ENCODE results near the gene FAU.
"Not testable (repeated sequence)": the region's sequence is repeated elsewhere in the genome, so short reads cannot be mapped to it uniquely, and the experiment has no call there.

The FAU gene

GRCh38 chr11:65121865-65122696, at the start of gene FAU, which contains the start of gene MRPL49:
Gene FAU (minus strand): TSS chr11:65122134. CDS start chr11:65121813, 321 bp downstream.
Gene MRPL49 (plus strand): TSS chr11:65122321. CDS start chr11:65122347, 26 bp downstream.
- DNase-seq, result peak; percentile 98

- no peak for DNase-seq
These were observed 48.2 kb upstream of the FAU start, which contains the start of gene SPDYC for GRCh38 chr11:65170058-65170534. Gene SPDYC (plus strand): TSS chr11:65170233. CDS start chr11:65171358, 1,125 bp downstream.

GRCh38 chr11:65169164-65169641, 47.3 kb upstream of the FAU start:
- DNase-seq, result no peak

GRCh38 chr11:65167656-65168055, 45.7 kb upstream of the FAU start:
- DNase-seq, result no peak

GRCh38 chr11:65166893-65167292, 45.0 kb upstream of the FAU start:
- no peak for DNase-seq

GRCh38 chr11:65165410-65166317, 43.7 kb upstream of the FAU start:
- DNase-seq, result no peak

- DNase-seq, result no peak
These were observed 41.8 kb upstream of the FAU start for GRCh38 chr11:65163684-65164083.

GRCh38 chr11:65160643-65161042, 38.7 kb upstream of the FAU start:
- no peak for DNase-seq

- no peak for DNase-seq
These were observed 37.1 kb upstream of the FAU start for GRCh38 chr11:65159012-65159411.

GRCh38 chr11:65157336-65157735, 35.4 kb upstream of the FAU start:
- DNase-seq, result no peak

- no peak for DNase-seq
These were observed 35.0 kb upstream of the FAU start for GRCh38 chr11:65156926-65157325.

GRCh38 chr11:65156256-65156655, 34.3 kb upstream of the FAU start:
- no peak for DNase-seq

GRCh38 chr11:65152122-65152521, 30.2 kb upstream of the FAU start:
- no peak for DNase-seq

GRCh38 chr11:65151331-65151899, 29.5 kb upstream of the FAU start:
- DNase-seq, result no peak

GRCh38 chr11:65150509-65151299, 28.8 kb upstream of the FAU start:
- DNase-seq, result no peak

- not testable (repeated sequence) for DNase-seq
These were observed 28.2 kb upstream of the FAU start for GRCh38 chr11:65150131-65150508.

GRCh38 chr11:65148657-65149056, 26.7 kb upstream of the FAU start:
- no peak for DNase-seq

- DNase-seq, result no peak
These were observed 25.6 kb upstream of the FAU start for GRCh38 chr11:65147352-65148075.

GRCh38 chr11:65141896-65142494, 20.1 kb upstream of the FAU start:
- no peak for DNase-seq

GRCh38 chr11:65136515-65137096, 14.7 kb upstream of the FAU start:
- no peak for DNase-seq
